Activated T-helper 17 cell treated with anti-CD3 and anti-CD28 coated beads, Interleukin-2, amount 50 U/mL, for 72 hours (primary cell): ENCODE data around the gene ATP11C. TPM values are rescaled to one million over a fixed set of nuclear protein-coding genes. Genes with fewer than 3 reads are reported as not detected.
"Not testable (repeated sequence)": the region's sequence is repeated elsewhere in the genome, so short reads cannot be mapped to it uniquely, and the experiment has no call there.

Source experiments
- ATAC-seq: fragments of 150-1000 bp; cut with Tn5 transposase; replicated peaks from 2 replicates; pipeline ENCODE4 v1.10.0; 2021; ENCODE audit warnings: mild to moderate bottlenecking, moderate library complexity
- H3K27ac Mint-ChIP-seq: one replicate; pipeline ENCODE4 v1.8.0; 2022; ENCODE audit warnings: mixed read lengths
- H3K27me3 Mint-ChIP-seq: one replicate; pipeline ENCODE4 v1.8.0; 2022; ENCODE audit warnings: mixed read lengths
- H3K36me3 Mint-ChIP-seq: one replicate; pipeline ENCODE4 v1.8.0; 2022; ENCODE audit warnings: low read depth, mild to moderate bottlenecking, mixed read lengths
- H3K4me1 Mint-ChIP-seq: one replicate; pipeline ENCODE4 v1.8.0; 2022; ENCODE audit warnings: mixed read lengths
- H3K4me3 Mint-ChIP-seq: one replicate; pipeline ENCODE4 v1.8.0; 2022; ENCODE audit warnings: mild to moderate bottlenecking, mixed read lengths
- H3K9me3 Mint-ChIP-seq: one replicate; pipeline ENCODE4 v1.8.0; 2022; ENCODE audit warnings: mixed read lengths
- total RNA-seq, 2 donors: library from RNA; stranded (reverse); gene quantifications; one replicate each; pipeline ENCODE4 v1.2.3, GENCODE V29; 2022

Gene ATP11C
- total RNA-seq, 2 donors from 2014 or later: 9.2 to 9.4 TPM

- Mint-ChIP-seq H3K9me3 (no peaks in the 10 kb centered on the region), H3K4me1 (peaks cover 7% of the 10 kb centered on the region), H3K36me3 (no peaks in the 10 kb centered on the region), H3K4me3 (peak overlapping the region; percentile 82), H3K27me3 (no peaks in the 10 kb centered on the region), H3K27ac (no peak overlapping the region)
- ATAC-seq: no peak
Measured at GRCh38 chrX:139933904-139934303, 1.1 kb upstream of the ATP11C start.

DNA sequence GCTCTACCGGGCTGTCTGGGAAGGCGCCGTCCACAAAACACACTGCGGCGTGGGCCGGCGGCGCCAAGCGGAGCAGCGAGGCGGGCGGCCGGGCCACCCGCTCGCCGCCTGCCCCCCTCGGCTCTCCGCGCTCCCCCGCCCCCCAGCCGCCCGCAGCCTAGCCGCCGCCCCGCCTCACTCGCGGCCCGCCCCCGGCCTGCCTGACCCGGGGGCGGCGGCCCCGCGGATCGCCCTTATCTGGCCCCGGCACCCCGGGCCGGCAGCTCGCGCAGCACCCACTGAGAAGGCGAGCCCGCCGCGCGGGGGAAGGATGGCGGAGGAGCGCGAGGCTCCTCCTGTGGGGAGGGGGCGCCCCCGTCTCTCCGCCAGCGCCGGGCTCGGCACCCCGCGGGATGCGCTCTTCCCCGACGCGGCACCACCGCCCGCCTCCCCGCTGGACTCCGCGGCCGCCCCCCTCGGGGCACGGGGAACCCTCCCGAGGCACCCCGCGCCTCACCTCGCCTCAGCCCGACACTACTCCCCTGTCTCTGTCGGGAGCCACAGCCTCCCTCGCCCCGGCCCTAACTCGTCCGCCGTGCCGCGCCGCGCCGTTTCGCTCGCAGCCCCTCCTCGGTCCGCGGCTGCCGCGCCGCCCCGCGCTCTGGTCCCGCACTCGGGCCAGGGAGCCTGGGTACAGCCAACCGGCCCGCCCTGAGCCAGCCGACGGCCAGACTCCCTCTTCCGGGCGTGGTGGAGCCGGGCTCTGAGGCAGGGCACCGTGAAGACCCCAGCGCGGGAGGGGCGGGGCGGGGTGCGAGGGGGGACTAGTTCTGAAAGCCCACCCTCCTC is 566 bp downstream of the ATP11C start:
- ATAC-seq: peak; percentile 41
- peaks cover 7% of the 10 kb centered on the region for H3K4me1 Mint-ChIP-seq
- no peaks in the 10 kb centered on the region for H3K36me3 Mint-ChIP-seq
- H3K4me3 Mint-ChIP-seq: peak overlapping the region; percentile 82
- H3K27me3 Mint-ChIP-seq: no peaks in the 10 kb centered on the region
- no peaks in the 10 kb centered on the region for H3K9me3 Mint-ChIP-seq
- peak overlapping the region; percentile 43 for H3K27ac Mint-ChIP-seq

DNA sequence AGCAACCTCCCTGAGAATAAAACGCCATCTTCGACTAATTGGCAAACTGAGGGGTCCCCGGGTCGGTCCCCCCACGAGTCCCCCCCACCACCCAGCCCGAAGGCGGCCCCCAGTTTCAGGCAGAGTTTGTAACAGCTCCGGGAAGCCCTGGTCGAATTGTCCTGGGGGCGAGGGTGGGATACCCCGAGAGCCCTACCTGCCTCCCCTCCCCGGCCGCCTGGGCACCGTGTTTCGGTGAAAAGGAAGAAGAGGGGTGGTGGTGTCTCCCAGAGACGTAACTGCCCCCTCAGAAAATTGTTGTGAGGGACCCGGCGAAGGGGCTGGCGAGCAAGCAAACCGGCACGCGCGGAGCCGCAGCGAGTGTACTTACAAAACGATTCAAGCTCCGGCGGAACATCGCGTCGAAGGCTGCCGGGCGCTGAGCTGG is 1.2 kb downstream of the ATP11C start:
- Mint-ChIP-seq H3K27me3 (no peaks in the 10 kb centered on the region), H3K4me3 (peak overlapping the region; percentile 73), H3K9me3 (no peaks in the 10 kb centered on the region), H3K36me3 (no peaks in the 10 kb centered on the region), H3K27ac (no peak overlapping the region), H3K4me1 (peaks cover 7% of the 10 kb centered on the region)
- no peak for ATAC-seq

DNA sequence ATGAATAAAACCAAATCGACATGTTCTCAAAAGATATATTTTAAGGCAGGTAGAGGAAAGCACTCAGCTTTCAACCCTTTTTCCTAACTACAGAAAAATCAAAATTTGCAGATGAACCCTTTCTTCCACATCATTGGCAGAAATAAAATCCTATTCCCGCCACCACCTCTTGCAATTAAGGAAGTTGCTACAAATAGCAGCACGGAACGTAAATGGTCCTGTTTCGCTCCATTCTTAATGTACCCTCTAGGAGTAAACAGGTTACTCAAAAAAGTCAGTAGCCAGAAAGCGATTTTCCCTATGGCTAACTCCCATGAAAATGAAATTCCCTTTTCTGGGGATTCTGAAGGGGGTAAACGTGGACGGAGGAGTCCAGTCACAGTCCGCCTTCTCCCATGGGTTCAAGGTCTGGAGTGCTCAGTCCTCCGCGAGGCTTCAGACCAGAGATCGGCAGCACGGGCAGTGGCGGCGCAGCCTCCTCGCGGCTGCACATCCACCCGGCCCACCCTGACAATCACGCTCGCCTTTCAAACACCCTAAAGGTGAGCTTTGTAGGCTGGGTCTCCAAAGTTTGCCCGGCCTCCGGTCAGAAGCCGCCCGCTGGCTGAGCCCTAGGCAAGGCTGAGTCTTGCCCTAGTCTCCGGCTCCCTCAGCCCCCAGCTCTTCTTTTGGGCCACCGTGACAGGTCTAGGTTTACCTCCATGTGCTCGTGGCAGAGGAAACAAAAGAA is 1.8 kb downstream of the ATP11C start:
- ATAC-seq: no peak
- no peak overlapping the region for H3K27ac Mint-ChIP-seq
- peaks cover 7% of the 10 kb centered on the region for H3K4me1 Mint-ChIP-seq
- no peaks in the 10 kb centered on the region for H3K27me3 Mint-ChIP-seq
- no peaks in the 10 kb centered on the region for H3K9me3 Mint-ChIP-seq
- no peaks in the 10 kb centered on the region for H3K36me3 Mint-ChIP-seq
- H3K4me3 Mint-ChIP-seq: peak overlapping the region; percentile 73

DNA sequence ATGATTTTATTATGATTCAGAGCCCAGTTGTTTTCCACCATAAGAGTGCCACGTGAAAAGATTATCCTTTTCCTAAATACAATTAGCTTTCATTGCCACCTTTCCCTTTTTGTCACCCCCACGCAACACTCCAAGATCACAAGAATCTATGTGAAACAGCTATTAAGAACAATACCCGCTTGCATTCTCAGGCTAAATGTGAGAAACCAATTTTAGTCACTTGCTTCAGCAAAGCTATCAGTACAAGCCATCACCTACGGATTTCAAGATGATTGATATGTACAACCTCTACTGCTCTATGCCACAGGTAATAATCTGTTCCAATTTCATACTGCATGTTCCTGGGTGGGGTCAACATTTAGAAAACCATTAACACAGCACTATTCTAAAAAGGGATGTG is 2.5 kb downstream of the ATP11C start:
- peaks cover 13% of the 10 kb centered on the region for H3K4me1 Mint-ChIP-seq
- ATAC-seq: peak; percentile 15
- H3K36me3 Mint-ChIP-seq: no peaks in the 10 kb centered on the region
- H3K27ac Mint-ChIP-seq: no peak overlapping the region
- H3K4me3 Mint-ChIP-seq: peak overlapping the region; percentile 73
- H3K27me3 Mint-ChIP-seq: no peaks in the 10 kb centered on the region
- H3K9me3 Mint-ChIP-seq: no peaks in the 10 kb centered on the region

DNA sequence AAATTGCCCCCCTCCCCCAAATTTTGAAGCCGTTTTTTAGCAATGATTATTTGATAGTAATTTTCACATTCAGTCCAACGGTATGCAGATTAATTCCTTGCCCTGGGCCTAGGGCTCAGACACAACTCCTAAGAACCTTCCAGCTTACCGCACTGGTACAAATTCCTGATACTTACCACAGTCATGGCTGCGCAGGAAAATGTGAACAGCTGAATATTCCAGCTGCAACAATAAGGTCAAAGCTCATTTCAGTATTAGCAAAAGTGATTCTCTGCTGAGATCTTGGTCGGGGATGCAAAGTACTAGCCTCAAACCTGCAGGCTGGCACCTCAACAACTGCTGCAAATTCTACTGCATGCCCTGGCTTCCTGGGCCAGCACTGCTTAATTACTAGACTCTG is 3.0 kb downstream of the ATP11C start:
- Mint-ChIP-seq H3K4me1 (peaks cover 14% of the 10 kb centered on the region), H3K36me3 (no peaks in the 10 kb centered on the region), H3K27me3 (no peaks in the 10 kb centered on the region), H3K4me3 (peak overlapping the region; percentile 73), H3K27ac (no peak overlapping the region), H3K9me3 (no peaks in the 10 kb centered on the region)
- ATAC-seq: no peak

DNA sequence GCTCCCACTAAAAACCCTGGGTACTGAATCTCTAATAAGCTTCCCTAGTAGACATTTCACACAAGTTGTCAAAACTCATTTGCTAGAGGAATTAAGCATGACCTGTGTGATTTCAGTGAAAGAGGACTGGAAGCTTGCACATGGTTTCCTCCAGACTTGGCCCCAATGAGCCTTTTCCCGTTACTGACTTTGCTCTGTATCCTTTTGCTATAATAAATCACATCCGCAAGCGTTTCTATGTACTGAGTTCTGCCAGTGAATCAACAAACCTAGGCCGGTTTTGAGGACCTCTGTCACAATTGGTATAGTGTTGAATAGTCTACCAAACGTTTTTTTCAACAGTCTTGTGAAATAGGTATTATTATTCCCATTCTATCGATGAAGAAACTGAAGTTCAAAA is 8.2 kb downstream of the ATP11C start:
- H3K4me3 Mint-ChIP-seq: no peak overlapping the region
- no peak for ATAC-seq
- H3K36me3 Mint-ChIP-seq: peaks cover 5% of the 10 kb centered on the region
- H3K4me1 Mint-ChIP-seq: peaks cover 15% of the 10 kb centered on the region
- no peak overlapping the region for H3K27ac Mint-ChIP-seq
- H3K9me3 Mint-ChIP-seq: no peaks in the 10 kb centered on the region
- H3K27me3 Mint-ChIP-seq: no peaks in the 10 kb centered on the region

DNA sequence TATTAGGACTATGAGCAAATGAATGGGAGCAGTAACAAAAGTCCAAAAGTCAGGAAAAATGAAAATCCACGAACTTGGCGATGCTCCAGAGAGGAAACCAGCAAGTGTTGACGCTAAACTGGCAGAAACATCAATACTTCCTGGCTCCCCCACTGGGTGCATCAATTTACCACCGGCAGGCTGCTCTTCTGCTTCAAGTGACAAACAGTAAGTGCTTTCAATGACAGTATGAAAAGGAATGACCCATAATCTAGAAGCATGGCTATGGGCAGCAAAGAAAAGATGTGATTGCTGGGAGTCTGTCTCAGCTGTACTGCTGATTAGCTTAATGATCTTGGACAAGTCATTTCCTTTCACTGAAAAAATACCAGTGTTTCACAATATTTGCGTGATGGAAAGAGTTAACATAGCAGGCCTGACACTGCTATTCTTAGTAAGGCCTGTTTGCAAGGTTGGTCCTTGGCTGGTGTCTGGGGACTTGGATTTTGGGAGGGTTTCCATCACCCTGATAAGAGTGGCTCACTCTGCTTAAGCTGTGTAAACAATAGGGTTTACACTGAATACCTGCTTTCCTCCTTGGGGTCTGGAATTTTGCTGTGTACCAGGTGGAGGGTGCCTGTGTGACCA is 8.7 kb downstream of the ATP11C start:
- H3K27me3 Mint-ChIP-seq: no peaks in the 10 kb centered on the region
- peaks cover 5% of the 10 kb centered on the region for H3K36me3 Mint-ChIP-seq
- H3K9me3 Mint-ChIP-seq: no peaks in the 10 kb centered on the region
- H3K4me1 Mint-ChIP-seq: peaks cover 15% of the 10 kb centered on the region
- H3K27ac Mint-ChIP-seq: no peak overlapping the region
- peak; percentile 35 for ATAC-seq
- H3K4me3 Mint-ChIP-seq: no peak overlapping the region

GRCh38 chrX:139921142-139921541 is 11.7 kb downstream of the ATP11C start:
- H3K4me1 Mint-ChIP-seq: peaks cover 15% of the 10 kb centered on the region
- ATAC-seq, H3K36me3 Mint-ChIP-seq, H3K9me3 Mint-ChIP-seq, H3K27me3 Mint-ChIP-seq: not testable (repeated sequence)
- peak overlapping the region; percentile 12 for H3K27ac Mint-ChIP-seq
- peak overlapping the region; percentile 1 for H3K4me3 Mint-ChIP-seq

DNA sequence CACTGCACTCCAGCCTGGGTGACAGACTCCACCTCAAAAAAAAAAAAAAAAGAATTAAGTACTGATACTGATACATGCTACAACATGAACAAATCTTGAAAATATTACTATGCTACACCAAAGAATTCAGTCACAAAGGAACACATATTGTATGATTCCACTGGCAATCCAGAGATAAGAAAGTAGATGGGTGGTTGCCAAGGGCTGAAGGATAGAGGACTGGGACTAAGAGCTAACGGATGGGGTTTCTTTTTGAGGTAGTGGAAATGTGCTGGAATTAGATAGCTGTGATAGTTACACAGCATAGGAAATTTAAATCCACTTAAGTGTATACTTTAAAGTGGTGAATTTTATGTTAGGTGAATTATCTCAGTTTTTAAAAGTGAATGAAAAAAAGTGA is 12.5 kb downstream of the ATP11C start:
- H3K4me3 Mint-ChIP-seq: peak overlapping the region; percentile 1
- no peaks in the 10 kb centered on the region for H3K27me3 Mint-ChIP-seq
- H3K36me3 Mint-ChIP-seq: peaks cover 5% of the 10 kb centered on the region
- H3K9me3 Mint-ChIP-seq: no peaks in the 10 kb centered on the region
- peak overlapping the region; percentile 12 for H3K27ac Mint-ChIP-seq
- ATAC-seq: no peak
- peaks cover 9% of the 10 kb centered on the region for H3K4me1 Mint-ChIP-seq

DNA sequence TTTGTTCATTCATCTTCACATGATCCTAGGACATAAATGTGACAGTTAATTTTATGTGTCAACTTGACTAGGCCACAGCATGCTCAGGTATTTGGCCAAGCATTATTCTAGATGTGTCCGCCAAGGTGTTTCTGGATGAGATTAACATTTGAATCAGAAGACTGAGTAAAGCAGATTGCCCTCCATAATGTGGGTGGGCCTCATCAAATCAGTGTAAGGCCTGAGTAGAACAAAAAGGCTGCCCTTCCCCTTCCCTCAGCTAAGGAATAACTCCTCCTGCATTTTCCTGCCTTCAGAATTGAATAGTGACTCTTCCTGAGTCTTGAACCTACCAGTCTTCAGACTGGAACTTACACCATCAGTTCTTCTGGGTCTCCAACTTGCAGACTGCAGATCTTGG is 18.4 kb downstream of the ATP11C start:
- H3K4me1 Mint-ChIP-seq: peaks cover 7% of the 10 kb centered on the region
- H3K9me3 Mint-ChIP-seq: no peaks in the 10 kb centered on the region
- H3K27me3 Mint-ChIP-seq: no peaks in the 10 kb centered on the region
- H3K27ac Mint-ChIP-seq: no peak overlapping the region
- no peak overlapping the region for H3K4me3 Mint-ChIP-seq
- H3K36me3 Mint-ChIP-seq: no peaks in the 10 kb centered on the region
- no peak for ATAC-seq

- Mint-ChIP-seq H3K27ac (peak overlapping the region; percentile 66), H3K4me1 (peaks cover 15% of the 10 kb centered on the region), H3K27me3 (no peaks in the 10 kb centered on the region), H3K9me3 (no peaks in the 10 kb centered on the region), H3K4me3 (peak overlapping the region; percentile 48), H3K36me3 (no peaks in the 10 kb centered on the region)
- peak; percentile 84 for ATAC-seq
Measured at GRCh38 chrX:139909712-139910111, 23.1 kb downstream of the ATP11C start.

- Mint-ChIP-seq H3K4me1 (peaks cover 17% of the 10 kb centered on the region), H3K9me3 (no peaks in the 10 kb centered on the region)
Measured at GRCh38 chrX:139907078-139907477, 25.8 kb downstream of the ATP11C start.

GRCh38 chrX:139905743-139906142 is 27.1 kb downstream of the ATP11C start:
- H3K9me3 Mint-ChIP-seq: no peaks in the 10 kb centered on the region
- ATAC-seq: no peak
- no peaks in the 10 kb centered on the region for H3K36me3 Mint-ChIP-seq
- H3K4me3 Mint-ChIP-seq: no peak overlapping the region
- no peaks in the 10 kb centered on the region for H3K27me3 Mint-ChIP-seq
- H3K27ac Mint-ChIP-seq: no peak overlapping the region
- H3K4me1 Mint-ChIP-seq: peaks cover 17% of the 10 kb centered on the region

More at GRCh38 chrX:139907078-139907477, 25.8 kb downstream of the ATP11C start:
- Mint-ChIP-seq H3K4me3 (no peak overlapping the region), H3K27me3 (no peaks in the 10 kb centered on the region), H3K27ac (peak overlapping the region; percentile 29), H3K36me3 (no peaks in the 10 kb centered on the region)
- ATAC-seq: no peak
